H9 (cell line): ENCODE results near the gene ZNF503. TPM values are rescaled to one million over a fixed set of nuclear protein-coding genes. Genes with fewer than 3 reads are reported as not detected.

ENCODE experiments used
- DNase-seq: peaks from one replicate; pipeline ENCODE4 v3.0.0-alpha.2; 2017
- H2AFZ ChIP-seq: one replicate; pipeline ENCODE4 v1.6.1; 2013; ENCODE audit warnings: mild to moderate bottlenecking, low read length, control low read depth, moderate library complexity
- H2AK5ac ChIP-seq: 2 replicates; pipeline ENCODE4 v1.6.1; 2013; ENCODE audit warnings: low read length, control low read depth, mixed read lengths; ENCODE audit not compliant: insufficient read length
- H2BK120ac ChIP-seq: one replicate; pipeline ENCODE4 v1.6.1; 2013; ENCODE audit warnings: low read depth, mild to moderate bottlenecking, low read length, control low read depth, inconsistent platforms; ENCODE audit not compliant: poor library complexity, severe bottlenecking
- H2BK12ac ChIP-seq: 2 replicates; pipeline ENCODE4 v1.6.1; 2013; ENCODE audit warnings: low read length, control low read depth, mixed read lengths, low read depth; ENCODE audit not compliant: insufficient read length
- H2BK15ac ChIP-seq: 2 replicates; pipeline ENCODE4 v1.6.1; 2013; ENCODE audit warnings: low read depth, low read length, control low read depth
- H2BK20ac ChIP-seq: one replicate; pipeline ENCODE4 v1.6.1; 2013; ENCODE audit warnings: low read depth, mild to moderate bottlenecking, low read length, control low read depth, inconsistent platforms; ENCODE audit not compliant: poor library complexity, severe bottlenecking
- H2BK5ac ChIP-seq: 2 replicates; pipeline ENCODE4 v1.6.1; 2013; ENCODE audit warnings: low read length, control low read depth, mixed read lengths; ENCODE audit not compliant: insufficient read length
- H3K14ac ChIP-seq: 2 replicates; pipeline ENCODE4 v1.6.1; 2013; ENCODE audit warnings: low read length, control low read depth; ENCODE audit not compliant: insufficient read depth
- H3K18ac ChIP-seq: 2 replicates; pipeline ENCODE4 v1.6.1; 2013; ENCODE audit warnings: low read depth, mild to moderate bottlenecking, mixed read lengths, low read length, control low read depth; ENCODE audit not compliant: insufficient read length
- H3K23ac ChIP-seq: 2 replicates; pipeline ENCODE4 v1.6.1; 2013; ENCODE audit warnings: low read length, control low read depth, mixed read lengths, low read depth; ENCODE audit not compliant: insufficient read length
- H3K23me2 ChIP-seq: 2 replicates; pipeline ENCODE4 v1.6.1; 2013; ENCODE audit warnings: low read depth, mild to moderate bottlenecking, mixed read lengths, low read length, control low read depth; ENCODE audit not compliant: insufficient read length, poor library complexity, severe bottlenecking
- H3K27ac ChIP-seq: 2 replicates; pipeline ENCODE4 v1.5.1; 2013; ENCODE audit warnings: low read length, control low read depth, mixed read lengths, low read depth; ENCODE audit not compliant: insufficient read length
- H3K27me3 ChIP-seq: 2 replicates; pipeline ENCODE4 v1.6.1; 2013; ENCODE audit warnings: low read length, control low read depth, inconsistent platforms; ENCODE audit not compliant: insufficient read depth
- H3K4ac ChIP-seq: 2 replicates; pipeline ENCODE4 v1.6.1; 2013; ENCODE audit warnings: low read depth, mild to moderate bottlenecking, control low read depth, inconsistent platforms, low read length, moderate library complexity
- H3K4me1 ChIP-seq: 2 replicates; pipeline ENCODE4 v1.6.1; 2013; ENCODE audit warnings: low read length, control low read depth, inconsistent platforms; ENCODE audit not compliant: insufficient read depth
- H3K4me2 ChIP-seq: 2 replicates; pipeline ENCODE4 v1.6.1; 2013; ENCODE audit warnings: low read length, control low read depth, mixed read lengths; ENCODE audit not compliant: insufficient read length, insufficient read depth
- H3K56ac ChIP-seq: 2 replicates; pipeline ENCODE4 v1.6.1; 2013; ENCODE audit warnings: low read depth, mild to moderate bottlenecking, mixed read lengths, low read length, control low read depth; ENCODE audit not compliant: insufficient read length
- H3K79me1 ChIP-seq: 2 replicates; pipeline ENCODE4 v1.6.1; 2013; ENCODE audit warnings: low read depth, mild to moderate bottlenecking, moderate library complexity, low read length, control low read depth, inconsistent platforms; ENCODE audit not compliant: insufficient read depth, poor library complexity, severe bottlenecking
- H3K79me2 ChIP-seq: 2 replicates; pipeline ENCODE4 v1.6.1; 2013; ENCODE audit warnings: low read length, control low read depth, inconsistent platforms; ENCODE audit not compliant: insufficient read depth
- H3K9ac ChIP-seq: 2 replicates; pipeline ENCODE4 v1.6.1; 2013; ENCODE audit warnings: low read length, control low read depth, mixed read lengths; ENCODE audit not compliant: insufficient read length; ENCODE audit errors: extremely low read depth
- H3K9me3 ChIP-seq: one replicate; pipeline ENCODE4 v1.6.1; 2013; ENCODE audit warnings: low read depth, low read length, inconsistent platforms; ENCODE audit not compliant: control insufficient read depth
- H3T11ph ChIP-seq: one replicate; pipeline ENCODE4 v1.6.1; 2013; ENCODE audit warnings: mild to moderate bottlenecking, low read length, control low read depth, inconsistent platforms
- H4K20me1 ChIP-seq: one replicate; pipeline ENCODE4 v1.6.1; 2013; ENCODE audit not compliant: control insufficient read depth, insufficient read length, insufficient read depth
- H4K5ac ChIP-seq: 2 replicates; pipeline ENCODE4 v1.6.1; 2013; ENCODE audit warnings: low read depth, mild to moderate bottlenecking, mixed read lengths, low read length, control low read depth; ENCODE audit not compliant: insufficient read length
- H4K8ac ChIP-seq: replicated peaks from 2 replicates; pipeline ENCODE4 v1.6.1; 2013; ENCODE audit warnings: low read length, control low read depth, mixed read lengths, low read depth; ENCODE audit not compliant: insufficient read length
- H4K91ac ChIP-seq: 2 replicates; pipeline ENCODE4 v1.6.1; 2013; ENCODE audit warnings: low read depth, mild to moderate bottlenecking, moderate library complexity, mixed read lengths, low read length, control low read depth; ENCODE audit not compliant: insufficient read length
- H3K27ac Mint-ChIP-seq, 3 experiments: 2 replicates in 2 of 3; 3 replicates in 1 of 3; pipeline ENCODE4 v1.8.0; 2020 to 2021; ENCODE audit warnings: mixed read lengths in 3 of 3, mild to moderate bottlenecking in 1 of 3, moderate library complexity in 1 of 3
- H3K27me3 Mint-ChIP-seq: 2 replicates; pipeline ENCODE4 v1.8.0; 2021; ENCODE audit warnings: low read depth, mild to moderate bottlenecking, moderate library complexity, mixed read lengths
- H3K36me3 Mint-ChIP-seq, 3 experiments: 2 replicates in 2 of 3; 3 replicates in 1 of 3; pipeline ENCODE4 v1.8.0; 2020 to 2021; ENCODE audit warnings: low read depth in 3 of 3, mixed read lengths in 3 of 3; ENCODE audit not compliant: insufficient read depth in 1 of 3
- H3K4me1 Mint-ChIP-seq, 2 experiments: 2 replicates each; pipeline ENCODE4 v1.8.0; 2020; ENCODE audit warnings: mixed read lengths in 2 of 2
- H3K4me3 Mint-ChIP-seq, 2 experiments: 2 replicates in 1 of 2; 3 replicates in 1 of 2; pipeline ENCODE4 v1.8.0; 2020 to 2021; ENCODE audit warnings: mild to moderate bottlenecking in 2 of 2, mixed read lengths in 2 of 2, moderate library complexity in 1 of 2
- H3K9me3 Mint-ChIP-seq, 2 experiments: 2 replicates in 1 of 2; 3 replicates in 1 of 2; pipeline ENCODE4 v1.8.0; 2020; ENCODE audit warnings: mild to moderate bottlenecking in 2 of 2, mixed read lengths in 2 of 2, moderate library complexity in 1 of 2
- CTCF ChIP-seq: fragments of 200-600 bp; sonication (generic); conservative IDR thresholded peaks from 3 replicates; pipeline ENCODE4 v1.8.0; 2021; ENCODE audit warnings: antibody characterized with exemption, mild to moderate bottlenecking
- WGBS: extraction: QIAGEN DNeasy Blood & Tissue Kit; methylation state at CpG from one replicate; pipeline ENCODE4 v1.1.7; 2013; ENCODE audit warnings: missing lambda C conversion rate, low lambda C conversion rate, mixed read lengths; ENCODE audit not compliant: insufficient read length; ENCODE audit errors: extremely low coverage; 5-methylcytosine and 5-hydroxymethylcytosine counted together
- total RNA-seq: library from RNA; stranded (reverse); gene quantifications from 2 replicates; pipeline ENCODE4 v1.2.1, GENCODE V29; 2021

ZNF503 gene
- total RNA-seq, 1 experiment from 2014 or later: 0.09 TPM

- no peak overlapping the region for H2BK15ac ChIP-seq
- H2BK120ac ChIP-seq: no peak overlapping the region
- no peak overlapping the region for H3T11ph ChIP-seq
- H2AFZ ChIP-seq: no peak overlapping the region
- Mint-ChIP-seq H3K4me1 (peaks cover 28 to 37% of the 10 kb centered on the region in 2 experiments), H3K27me3 (peaks cover 95% of the 10 kb centered on the region), H3K9me3 (no peaks in the 10 kb centered on the region; a peak in 2 of 5 replicates), H3K27ac (no peak overlapping the region; a peak in 1 of 7 replicates), H3K4me3 (no peak overlapping the region; a peak in 1 of 5 replicates), H3K36me3 (no peaks in the 10 kb centered on the region)
- no peak overlapping the region for H3K27ac ChIP-seq
- no peaks in the 10 kb centered on the region for H3K79me2 ChIP-seq
- H3K4ac ChIP-seq: no peak overlapping the region
- H3K9me3 ChIP-seq: no peaks in the 10 kb centered on the region
- no peak overlapping the region for H3K9ac ChIP-seq
- no peak overlapping the region for H4K8ac ChIP-seq
- no peaks in the 10 kb centered on the region for H4K20me1 ChIP-seq
- no peak overlapping the region for H3K56ac ChIP-seq
- H3K4me1 ChIP-seq: no peaks in the 10 kb centered on the region
- no peak overlapping the region for H2BK5ac ChIP-seq
- WGBS: no CpG with 5 or more reads among the region's 5 CpGs
- H3K4me2 ChIP-seq: no peak overlapping the region
- H2BK12ac ChIP-seq: no peak overlapping the region
- no peak overlapping the region for H3K18ac ChIP-seq
- no peak overlapping the region for H4K91ac ChIP-seq
- H3K79me1 ChIP-seq: no peaks in the 10 kb centered on the region
- no peaks in the 10 kb centered on the region for H3K23me2 ChIP-seq
- H2AK5ac ChIP-seq: no peak overlapping the region
- TF ChIP-seq CTCF: no peak
- H3K14ac ChIP-seq: no peak overlapping the region
- H3K23ac ChIP-seq: no peak overlapping the region
- DNase-seq: no peak
- H2BK20ac ChIP-seq: no peak overlapping the region
- H4K5ac ChIP-seq: no peak overlapping the region
- peaks cover 60% of the 10 kb centered on the region for H3K27me3 ChIP-seq
Measured at GRCh38 chr10:75429159-75429827, 27.7 kb upstream of the ZNF503 start.
